Activated CD4-positive, alpha-beta memory T cell treated with anti-CD3 and anti-CD28 coated beads for 36 hours (primary cell): ENCODE results near the gene DNAJC17. TPM values are rescaled to one million over a fixed set of nuclear protein-coding genes. Genes with fewer than 3 reads are reported as not detected.

Source experiments
- CTCF ChIA-PET: fragments of 350-600 bp; sonication (Branson Sonifier 250); formaldehyde crosslinking; loops from one replicate; lab custom pipeline; 2021; ENCODE audit warnings: antibody characterized with exemption, inconsistent platforms; lab: Charles Lee
- POLR2A ChIA-PET: fragments of 350-600 bp; sonication (Branson Sonifier 250); formaldehyde crosslinking; loops from one replicate; lab custom pipeline; 2021; ENCODE audit warnings: antibody characterized with exemption; lab: Charles Lee
- DNase-seq: peaks from one replicate; pipeline ENCODE4 v3.0.0-alpha.2; 2020
- H3K27ac Mint-ChIP-seq: one replicate; pipeline ENCODE4 v1.8.0; 2021; ENCODE audit warnings: mixed read lengths
- H3K27me3 Mint-ChIP-seq: one replicate; pipeline ENCODE4 v1.8.0; 2021; ENCODE audit warnings: mixed read lengths
- H3K36me3 Mint-ChIP-seq: one replicate; pipeline ENCODE4 v1.8.0; 2021; ENCODE audit warnings: mixed read lengths
- H3K4me1 Mint-ChIP-seq: one replicate; pipeline ENCODE4 v1.8.0; 2021; ENCODE audit warnings: low read depth, mixed read lengths
- H3K4me3 Mint-ChIP-seq: one replicate; pipeline ENCODE4 v1.8.0; 2021; ENCODE audit warnings: mild to moderate bottlenecking, mixed read lengths
- H3K9me3 Mint-ChIP-seq: one replicate; pipeline ENCODE4 v1.8.0; 2021; ENCODE audit warnings: mixed read lengths
- intact Hi-C: fragments of 100-400 bp; cut with micrococcal nuclease; formaldehyde crosslinking; loops from one replicate; pipeline ENCODE4 v1.15.1; 2023
- total RNA-seq, 2 experiments: library from RNA; stranded (reverse); gene quantifications; one replicate each; pipeline ENCODE4 v1.2.3, GENCODE V29; 2021

Gene DNAJC17
- total RNA-seq, 2 experiments from 2014 or later: 32.5 to 34.5 TPM

- peak overlapping the region; percentile 5 for H3K27ac Mint-ChIP-seq
- H3K36me3 Mint-ChIP-seq: peaks cover 12% of the 10 kb centered on the region
- H3K9me3 Mint-ChIP-seq: no peaks in the 10 kb centered on the region
- no peaks in the 10 kb centered on the region for H3K27me3 Mint-ChIP-seq
- ChIA-PET CTCF (interaction anchor here (2.0 kb wide), 1 partner anchor 11 kb away, joined by 6 read pairs; no protein-coding TSS in a partner anchor), POLR2A (no interaction called here)
- intact Hi-C loops: no loop called here
- H3K4me1 Mint-ChIP-seq: peaks cover 17% of the 10 kb centered on the region
- no peak for DNase-seq
- no peak overlapping the region for H3K4me3 Mint-ChIP-seq
These were observed 36.0 kb downstream of the DNAJC17 start for GRCh38 chr15:40771242-40771641.

- POLR2A ChIA-PET: interaction anchor here (1.0 to 1.2 kb wide), 3 partner anchors 26 to 75 kb away, joined by 3 to 4 read pairs (median 3); partner anchors contain the start of gene RAD51
- Mint-ChIP-seq H3K4me3 (no peak overlapping the region), H3K4me1 (peaks cover 24% of the 10 kb centered on the region), H3K27me3 (no peaks in the 10 kb centered on the region), H3K9me3 (no peaks in the 10 kb centered on the region), H3K27ac (peak overlapping the region; percentile 60), H3K36me3 (peaks cover 12% of the 10 kb centered on the region)
- CTCF ChIA-PET: interaction anchor here (1.1 to 2.1 kb wide), 3 partner anchors 12 to 87 kb away, joined by 4 to 6 read pairs (median 4); no protein-coding TSS in a partner anchor
- DNase-seq: no peak
- intact Hi-C loops: no loop called here
These were observed 37.0 kb downstream of the DNAJC17 start for GRCh38 chr15:40770147-40770721.

- CTCF ChIA-PET: interaction anchor here (1.1 to 2.1 kb wide), 2 partner anchors 13 to 88 kb away, joined by 4 read pairs; no protein-coding TSS in a partner anchor
- POLR2A ChIA-PET: interaction anchor here (0.6 to 1.2 kb wide), 5 partner anchors 25 to 172 kb away, joined by 3 to 4 read pairs (median 3); partner anchors contain the start of gene RAD51
- intact Hi-C loops: loop anchor here (5.0 to 10.0 kb wide), 2 partner anchors 75 to 202 kb away; partner anchors contain the start of genes CCDC32, RPUSD2 and SPINT1
- no peaks in the 10 kb centered on the region for H3K27me3 Mint-ChIP-seq
- H3K9me3 Mint-ChIP-seq: no peaks in the 10 kb centered on the region
- peaks cover 32% of the 10 kb centered on the region for H3K4me1 Mint-ChIP-seq
- DNase-seq: peak; percentile 57
- no peak within 1 kb of the TSS for H3K4me3 Mint-ChIP-seq
- H3K27ac Mint-ChIP-seq: peak within 1 kb of the TSS; percentile 60
- peaks cover 8% of the 10 kb centered on the region for H3K36me3 Mint-ChIP-seq
These were observed 37.8 kb downstream of the DNAJC17 start, which contains the start of gene C15orf62 for GRCh38 chr15:40769274-40770146. Gene C15orf62 (plus strand): TSS chr15:40769980. CDS start chr15:40770496, 516 bp downstream.

GRCh38 chr15:40768521-40769273 lies 38.6 kb downstream of the DNAJC17 start:
- intact Hi-C loops: loop anchor here (5.0 to 10.0 kb wide), 2 partner anchors 76 to 201 kb away; partner anchors contain the start of genes CCDC32, RPUSD2 and SPINT1
- no peaks in the 10 kb centered on the region for H3K27me3 Mint-ChIP-seq
- H3K36me3 Mint-ChIP-seq: peaks cover 5% of the 10 kb centered on the region
- H3K9me3 Mint-ChIP-seq: no peaks in the 10 kb centered on the region
- ChIA-PET POLR2A (interaction anchor here (1.1 to 1.2 kb wide), 2 partner anchors 25 to 173 kb away, joined by 3 to 4 read pairs; no protein-coding TSS in a partner anchor), CTCF (interaction anchor here (0.6 to 2.1 kb wide), 3 partner anchors 10 to 89 kb away, joined by 3 to 4 read pairs (median 3); no protein-coding TSS in a partner anchor)
- peak overlapping the region; percentile 60 for H3K27ac Mint-ChIP-seq
- no peak for DNase-seq
- no peak overlapping the region for H3K4me3 Mint-ChIP-seq
- H3K4me1 Mint-ChIP-seq: peaks cover 33% of the 10 kb centered on the region

GRCh38 chr15:40767838-40768500 lies 39.3 kb downstream of the DNAJC17 start:
- POLR2A ChIA-PET: interaction anchor here (1.5 kb wide), 1 partner anchor 73 kb away, joined by 3 read pairs; the partner anchor contains the start of gene RAD51
- H3K4me1 Mint-ChIP-seq: peaks cover 41% of the 10 kb centered on the region
- peaks cover 2% of the 10 kb centered on the region for H3K36me3 Mint-ChIP-seq
- intact Hi-C loops: loop anchor here (5.0 to 10.0 kb wide), 2 partner anchors 77 to 201 kb away; partner anchors contain the start of genes CCDC32, RPUSD2 and SPINT1
- no peak for DNase-seq
- H3K4me3 Mint-ChIP-seq: no peak overlapping the region
- no peaks in the 10 kb centered on the region for H3K27me3 Mint-ChIP-seq
- no peaks in the 10 kb centered on the region for H3K9me3 Mint-ChIP-seq
- H3K27ac Mint-ChIP-seq: no peak overlapping the region
- CTCF ChIA-PET: interaction anchor here (0.6 to 1.1 kb wide), 2 partner anchors 10 to 14 kb away, joined by 3 read pairs; no protein-coding TSS in a partner anchor

GRCh38 chr15:40766906-40767837 lies 40.1 kb downstream of the DNAJC17 start:
- DNase-seq: no peak
- no peaks in the 10 kb centered on the region for H3K27me3 Mint-ChIP-seq
- no peaks in the 10 kb centered on the region for H3K9me3 Mint-ChIP-seq
- no peak overlapping the region for H3K27ac Mint-ChIP-seq
- CTCF ChIA-PET: interaction anchor here (1.2 to 6.0 kb wide), 3 partner anchors 18 to 91 kb away, joined by 3 to 47 read pairs (median 3); no protein-coding TSS in a partner anchor
- H3K36me3 Mint-ChIP-seq: peaks cover 2% of the 10 kb centered on the region
- intact Hi-C loops: loop anchor here (5.0 to 10.0 kb wide), 2 partner anchors 78 to 200 kb away; partner anchors contain the start of genes CCDC32, RPUSD2 and SPINT1
- POLR2A ChIA-PET: interaction anchor here (1.5 kb wide), 1 partner anchor 72 kb away, joined by 3 read pairs; the partner anchor contains the start of gene RAD51
- H3K4me3 Mint-ChIP-seq: no peak overlapping the region
- peaks cover 43% of the 10 kb centered on the region for H3K4me1 Mint-ChIP-seq

- peak overlapping the region; percentile 6 for H3K27ac Mint-ChIP-seq
- intact Hi-C loops: loop anchor here (5.0 to 10.0 kb wide), 2 partner anchors 78 to 199 kb away; partner anchors contain the start of genes CCDC32, RPUSD2 and SPINT1
- peaks cover 2% of the 10 kb centered on the region for H3K36me3 Mint-ChIP-seq
- H3K4me1 Mint-ChIP-seq: peaks cover 43% of the 10 kb centered on the region
- CTCF ChIA-PET: interaction anchor here (1.2 to 6.0 kb wide), 3 partner anchors 18 to 92 kb away, joined by 3 to 47 read pairs (median 3); no protein-coding TSS in a partner anchor
- H3K9me3 Mint-ChIP-seq: no peaks in the 10 kb centered on the region
- H3K4me3 Mint-ChIP-seq: no peak overlapping the region
- no peak for DNase-seq
- POLR2A ChIA-PET: interaction anchor here (0.6 to 1.5 kb wide), 3 partner anchors 8 to 133 kb away, joined by 3 to 4 read pairs (median 3); partner anchors contain the start of gene RAD51
- H3K27me3 Mint-ChIP-seq: no peaks in the 10 kb centered on the region
These were observed 41.0 kb downstream of the DNAJC17 start for GRCh38 chr15:40766194-40766815.

- Mint-ChIP-seq H3K9me3 (no peaks in the 10 kb centered on the region), H3K36me3 (peaks cover 2% of the 10 kb centered on the region), H3K4me1 (peaks cover 37% of the 10 kb centered on the region), H3K27ac (peak overlapping the region; percentile 79), H3K27me3 (no peaks in the 10 kb centered on the region), H3K4me3 (peak overlapping the region; percentile 63)
- ChIA-PET POLR2A (interaction anchor here (1.0 to 3.5 kb wide), 3 partner anchors 10 to 69 kb away, joined by 3 to 18 read pairs (median 4); partner anchors contain the start of gene RAD51), CTCF (interaction anchor here (0.9 to 6.0 kb wide), 2 partner anchors 20 to 29 kb away, joined by 3 to 47 read pairs; no protein-coding TSS in a partner anchor)
- no peak for DNase-seq
- intact Hi-C loops: loop anchor here (1.0 to 10.0 kb wide), 6 partner anchors 9 to 197 kb away; partner anchors contain the start of genes CCDC32, DNAJC17, RMDN3 and RPUSD2
These were observed 42.6 kb downstream of the DNAJC17 start for GRCh38 chr15:40764629-40765103.
